PFSK-1 (cell line): ENCODE measurements around the gene RANBP10.

ENCODE experiments used
- POLR2AphosphoS5 ChIP-seq: IDR thresholded peaks from 2 replicates; pipeline ENCODE4 v1.6.1; 2012; ENCODE audit warnings: low read depth, mild to moderate bottlenecking, control low read depth, low read length, moderate library complexity
- SIN3A ChIP-seq: IDR thresholded peaks from 2 replicates; pipeline ENCODE4 v1.6.1; 2012; ENCODE audit warnings: mild to moderate bottlenecking, low read length, moderate library complexity, borderline replicate concordance; ENCODE audit not compliant: insufficient read depth
- TAF1 ChIP-seq: IDR thresholded peaks from 2 replicates; pipeline ENCODE4 v1.6.1; 2012; ENCODE audit warnings: low read length, control low read depth, borderline replicate concordance; ENCODE audit not compliant: insufficient read depth

DNA sequence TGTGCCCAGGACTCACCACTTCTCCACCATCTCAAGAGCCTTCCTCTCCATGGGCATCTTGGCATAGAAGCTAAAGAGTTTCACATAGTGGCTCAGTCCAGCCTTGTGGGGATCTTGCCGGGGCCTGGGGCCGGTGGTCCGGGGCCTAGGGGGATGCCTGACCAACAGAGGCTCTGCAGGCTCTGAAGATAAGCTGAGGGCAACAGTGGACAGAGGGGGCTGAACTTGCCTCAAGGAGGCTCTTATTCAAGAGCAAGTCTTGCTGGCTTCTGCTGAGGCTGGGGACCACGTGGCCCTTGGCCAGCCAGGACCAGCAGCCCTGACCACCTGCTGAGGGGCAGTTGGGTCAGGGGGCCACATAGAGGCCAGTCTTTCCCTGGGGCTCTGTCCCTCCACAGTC is 22.3 kb upstream of the RANBP10 start:
- no peak for TF ChIP-seq SIN3A
- no peak for TF ChIP-seq TAF1
- no peak for TF ChIP-seq POLR2AphosphoS5
